C4-2B (cell line): ENCODE measurements around the gene MAT2B.
A peak's percentile ranks its signal among the peaks of the same experiment; 100 is the strongest.

Source experiments
- H3K27ac ChIP-seq: fragments of 450-650 bp; 2 replicates; pipeline ENCODE4 v1.5.1; 2017
- CTCF ChIP-seq: fragments of 450-650 bp; conservative IDR thresholded peaks from 2 replicates; pipeline ENCODE4 v1.5.1; 2017; ENCODE audit warnings: mild to moderate bottlenecking
- ZFX ChIP-seq: fragments of 450-650 bp; IDR thresholded peaks from 2 replicates; pipeline ENCODE4 v1.6.1; 2017

MAT2B gene

GRCh38 chr5:163460562-163461171 lies 44.8 kb upstream of the MAT2B start, which contains the start of gene HMMR:
Gene HMMR, plus strand, starts transcription at chr5:163460632. Its CDS starts 61 bp downstream, at chr5:163460693.
- TF ChIP-seq CTCF, result no peak
- no peak for TF ChIP-seq ZFX
- peak within 1 kb of the TSS; percentile 92 for H3K27ac ChIP-seq

DNA sequence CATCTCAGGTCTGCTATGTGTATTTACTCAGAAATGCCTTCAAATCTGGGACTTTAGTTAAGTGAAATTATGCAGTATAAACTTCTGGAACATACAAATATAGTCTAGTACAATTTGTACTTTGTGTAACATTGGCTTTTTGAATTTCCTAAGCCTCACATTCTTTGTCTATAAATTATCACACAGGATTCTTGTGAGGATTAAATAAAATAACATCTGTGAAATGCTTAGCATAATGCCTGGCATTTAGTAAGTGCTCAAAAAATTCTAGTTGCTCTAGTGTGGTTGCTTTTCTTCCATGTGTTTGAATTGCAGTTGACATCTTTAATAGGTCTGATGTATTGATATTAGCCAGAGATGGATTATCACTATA lies 42.4 kb upstream of the MAT2B start:
- H3K27ac ChIP-seq, result no peak overlapping the region
- TF ChIP-seq CTCF (no peak), ZFX (no peak)

GRCh38 chr5:163467682-163468081 lies 37.7 kb upstream of the MAT2B start:
- no peak for TF ChIP-seq ZFX
- no peak for TF ChIP-seq CTCF
- H3K27ac ChIP-seq, result no peak overlapping the region

DNA sequence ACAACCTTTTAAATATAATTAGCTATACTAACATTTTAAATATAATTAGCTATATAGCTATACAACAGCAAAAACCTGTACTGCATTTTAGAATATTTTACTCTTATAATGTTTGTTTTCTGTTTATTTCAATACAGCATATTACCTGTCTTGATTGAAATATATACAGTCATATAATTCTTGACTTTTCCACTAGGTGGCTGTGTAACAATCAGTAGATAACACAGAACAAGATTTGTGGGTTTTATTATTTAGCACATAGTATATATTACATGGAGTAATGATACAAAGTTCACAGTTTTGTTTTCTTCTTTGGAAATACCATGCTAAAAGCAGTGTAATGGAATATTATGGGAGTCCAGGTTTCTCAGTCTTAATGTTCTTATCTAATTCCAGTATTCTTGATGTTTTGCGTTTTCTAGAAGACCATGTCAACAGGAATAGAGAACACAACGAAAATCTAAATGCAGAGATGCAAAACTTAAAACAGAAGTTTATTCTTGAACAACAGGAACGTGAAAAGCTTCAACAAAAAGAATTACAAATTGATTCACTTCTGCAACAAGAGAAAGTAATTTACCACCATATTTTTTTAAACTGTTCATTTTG lies 31.7 kb upstream of the MAT2B start:
- TF ChIP-seq CTCF (peak; percentile 63), ZFX (no peak)

GRCh38 chr5:163475411-163475810 lies 30.0 kb upstream of the MAT2B start:
- TF ChIP-seq ZFX (no peak), CTCF (no peak)
- no peak overlapping the region for H3K27ac ChIP-seq

More for the DNA sequence above, 31.7 kb upstream of the MAT2B start:
- H3K27ac ChIP-seq, result no peak overlapping the region

DNA sequence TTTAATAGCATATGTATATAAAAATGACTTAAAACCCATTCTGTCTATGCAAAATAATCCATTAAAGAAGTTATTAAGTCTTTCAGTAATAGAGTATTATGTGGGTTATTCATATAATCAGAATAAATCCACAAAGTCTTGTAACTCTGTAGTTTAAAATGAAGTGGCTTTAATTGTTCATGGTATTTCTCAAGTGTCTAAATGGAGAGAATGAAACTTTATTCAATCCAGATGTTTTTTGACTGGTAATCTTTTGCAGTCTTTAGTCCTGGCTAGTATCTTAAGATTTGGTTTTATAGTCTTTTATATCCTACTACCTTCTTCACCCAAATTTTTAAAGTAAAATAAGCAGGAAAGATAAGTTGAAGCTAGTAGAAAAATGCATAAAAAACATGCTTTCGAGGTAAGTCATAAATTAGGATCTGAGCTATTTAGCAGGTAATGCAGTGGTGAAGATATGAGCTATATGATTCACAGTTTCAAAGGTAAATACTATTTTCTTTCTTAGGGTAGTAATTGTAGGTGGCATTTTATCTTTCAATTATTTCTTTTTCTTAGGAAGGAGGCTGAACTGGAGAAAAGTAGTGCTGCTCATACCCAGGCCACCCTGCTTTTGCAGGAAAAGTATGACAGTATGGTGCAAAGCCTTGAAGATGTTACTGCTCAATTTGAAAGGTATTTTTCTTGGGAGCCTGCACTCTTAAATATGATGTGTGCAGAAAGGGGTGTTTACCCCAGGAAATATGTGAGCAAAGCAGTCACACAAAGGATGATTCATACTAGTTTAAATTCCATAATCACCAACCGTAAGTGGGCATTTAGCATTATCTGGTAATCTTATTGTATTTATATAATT lies 27.1 kb upstream of the MAT2B start:
- no peak for TF ChIP-seq ZFX
- no peak for TF ChIP-seq CTCF
- no peak overlapping the region for H3K27ac ChIP-seq

GRCh38 chr5:163478982-163479271 lies 26.5 kb upstream of the MAT2B start:
- TF ChIP-seq CTCF, result no peak

More at GRCh38 chr5:163478982-163479271, 26.5 kb upstream of the MAT2B start:
- H3K27ac ChIP-seq, result no peak overlapping the region
